ENCODE measurements around the gene CFHR5.

- TF ChIP-seq ETV6 (CRISPR knock-in tag; IDR thresholded peaks at IDR 0.05) (no peak), RELA (CRISPR knock-in tag; IDR thresholded peaks at IDR 0.05; ENCODE audit: borderline replicate concordance) (no peak), NFYB (CRISPR knock-in tag; conservative IDR thresholded peaks at IDR 0.05; ENCODE audit: low read depth) (no peak), SMAD3 (CRISPR knock-in tag; IDR thresholded peaks at IDR 0.05; ENCODE audit: borderline replicate concordance) (no peak), ESRRA (CRISPR knock-in tag; IDR thresholded peaks at IDR 0.05; ENCODE audit: borderline replicate concordance) (no peak)
- TF ChIP-seq, protein P1, sequence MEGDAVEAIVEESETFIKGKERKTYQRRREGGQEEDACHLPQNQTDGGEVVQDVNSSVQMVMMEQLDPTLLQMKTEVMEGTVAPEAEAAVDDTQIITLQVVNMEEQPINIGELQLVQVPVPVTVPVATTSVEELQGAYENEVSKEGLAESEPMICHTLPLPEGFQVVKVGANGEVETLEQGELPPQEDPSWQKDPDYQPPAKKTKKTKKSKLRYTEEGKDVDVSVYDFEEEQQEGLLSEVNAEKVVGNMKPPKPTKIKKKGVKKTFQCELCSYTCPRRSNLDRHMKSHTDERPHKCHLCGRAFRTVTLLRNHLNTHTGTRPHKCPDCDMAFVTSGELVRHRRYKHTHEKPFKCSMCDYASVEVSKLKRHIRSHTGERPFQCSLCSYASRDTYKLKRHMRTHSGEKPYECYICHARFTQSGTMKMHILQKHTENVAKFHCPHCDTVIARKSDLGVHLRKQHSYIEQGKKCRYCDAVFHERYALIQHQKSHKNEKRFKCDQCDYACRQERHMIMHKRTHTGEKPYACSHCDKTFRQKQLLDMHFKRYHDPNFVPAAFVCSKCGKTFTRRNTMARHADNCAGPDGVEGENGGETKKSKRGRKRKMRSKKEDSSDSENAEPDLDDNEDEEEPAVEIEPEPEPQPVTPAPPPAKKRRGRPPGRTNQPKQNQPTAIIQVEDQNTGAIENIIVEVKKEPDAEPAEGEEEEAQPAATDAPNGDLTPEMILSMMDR (IDR thresholded peaks at IDR 0.05), result no peak
- TF ChIP-seq, protein P2, sequence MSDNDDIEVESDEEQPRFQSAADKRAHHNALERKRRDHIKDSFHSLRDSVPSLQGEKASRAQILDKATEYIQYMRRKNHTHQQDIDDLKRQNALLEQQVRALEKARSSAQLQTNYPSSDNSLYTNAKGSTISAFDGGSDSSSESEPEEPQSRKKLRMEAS (CRISPR knock-in tag; IDR thresholded peaks at IDR 0.05), result no peak
- TF ChIP-seq, protein P3, sequence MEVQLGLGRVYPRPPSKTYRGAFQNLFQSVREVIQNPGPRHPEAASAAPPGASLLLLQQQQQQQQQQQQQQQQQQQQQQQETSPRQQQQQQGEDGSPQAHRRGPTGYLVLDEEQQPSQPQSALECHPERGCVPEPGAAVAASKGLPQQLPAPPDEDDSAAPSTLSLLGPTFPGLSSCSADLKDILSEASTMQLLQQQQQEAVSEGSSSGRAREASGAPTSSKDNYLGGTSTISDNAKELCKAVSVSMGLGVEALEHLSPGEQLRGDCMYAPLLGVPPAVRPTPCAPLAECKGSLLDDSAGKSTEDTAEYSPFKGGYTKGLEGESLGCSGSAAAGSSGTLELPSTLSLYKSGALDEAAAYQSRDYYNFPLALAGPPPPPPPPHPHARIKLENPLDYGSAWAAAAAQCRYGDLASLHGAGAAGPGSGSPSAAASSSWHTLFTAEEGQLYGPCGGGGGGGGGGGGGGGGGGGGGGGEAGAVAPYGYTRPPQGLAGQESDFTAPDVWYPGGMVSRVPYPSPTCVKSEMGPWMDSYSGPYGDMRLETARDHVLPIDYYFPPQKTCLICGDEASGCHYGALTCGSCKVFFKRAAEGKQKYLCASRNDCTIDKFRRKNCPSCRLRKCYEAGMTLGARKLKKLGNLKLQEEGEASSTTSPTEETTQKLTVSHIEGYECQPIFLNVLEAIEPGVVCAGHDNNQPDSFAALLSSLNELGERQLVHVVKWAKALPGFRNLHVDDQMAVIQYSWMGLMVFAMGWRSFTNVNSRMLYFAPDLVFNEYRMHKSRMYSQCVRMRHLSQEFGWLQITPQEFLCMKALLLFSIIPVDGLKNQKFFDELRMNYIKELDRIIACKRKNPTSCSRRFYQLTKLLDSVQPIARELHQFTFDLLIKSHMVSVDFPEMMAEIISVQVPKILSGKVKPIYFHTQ (CRISPR knock-in tag; IDR thresholded peaks at IDR 0.05), result no peak
Measured at GRCh38 chr1:197003132-197003531, 25.8 kb downstream of the CFHR5 start.

All from WTC11 (cell line).